H9 (cell line): ENCODE results near the gene ELF2. TPM values are rescaled to one million over a fixed set of nuclear protein-coding genes. Genes with fewer than 3 reads are reported as not detected.

Experiments used
- DNase-seq: peaks from one replicate; pipeline ENCODE4 v3.0.0-alpha.2; 2017
- H2AFZ ChIP-seq: one replicate; pipeline ENCODE4 v1.6.1; 2013; ENCODE audit warnings: mild to moderate bottlenecking, low read length, control low read depth, moderate library complexity
- H2AK5ac ChIP-seq: 2 replicates; pipeline ENCODE4 v1.6.1; 2013; ENCODE audit warnings: low read length, control low read depth, mixed read lengths; ENCODE audit not compliant: insufficient read length
- H2BK120ac ChIP-seq: one replicate; pipeline ENCODE4 v1.6.1; 2013; ENCODE audit warnings: low read depth, mild to moderate bottlenecking, low read length, control low read depth, inconsistent platforms; ENCODE audit not compliant: poor library complexity, severe bottlenecking
- H2BK12ac ChIP-seq: 2 replicates; pipeline ENCODE4 v1.6.1; 2013; ENCODE audit warnings: low read length, control low read depth, mixed read lengths, low read depth; ENCODE audit not compliant: insufficient read length
- H2BK15ac ChIP-seq: 2 replicates; pipeline ENCODE4 v1.6.1; 2013; ENCODE audit warnings: low read depth, low read length, control low read depth
- H2BK20ac ChIP-seq: one replicate; pipeline ENCODE4 v1.6.1; 2013; ENCODE audit warnings: low read depth, mild to moderate bottlenecking, low read length, control low read depth, inconsistent platforms; ENCODE audit not compliant: poor library complexity, severe bottlenecking
- H2BK5ac ChIP-seq: 2 replicates; pipeline ENCODE4 v1.6.1; 2013; ENCODE audit warnings: low read length, control low read depth, mixed read lengths; ENCODE audit not compliant: insufficient read length
- H3K14ac ChIP-seq: 2 replicates; pipeline ENCODE4 v1.6.1; 2013; ENCODE audit warnings: low read length, control low read depth; ENCODE audit not compliant: insufficient read depth
- H3K18ac ChIP-seq: 2 replicates; pipeline ENCODE4 v1.6.1; 2013; ENCODE audit warnings: low read depth, mild to moderate bottlenecking, mixed read lengths, low read length, control low read depth; ENCODE audit not compliant: insufficient read length
- H3K23ac ChIP-seq: 2 replicates; pipeline ENCODE4 v1.6.1; 2013; ENCODE audit warnings: low read length, control low read depth, mixed read lengths, low read depth; ENCODE audit not compliant: insufficient read length
- H3K23me2 ChIP-seq: 2 replicates; pipeline ENCODE4 v1.6.1; 2013; ENCODE audit warnings: low read depth, mild to moderate bottlenecking, mixed read lengths, low read length, control low read depth; ENCODE audit not compliant: insufficient read length, poor library complexity, severe bottlenecking
- H3K27ac ChIP-seq: 2 replicates; pipeline ENCODE4 v1.5.1; 2013; ENCODE audit warnings: low read length, control low read depth, mixed read lengths, low read depth; ENCODE audit not compliant: insufficient read length
- H3K27me3 ChIP-seq: 2 replicates; pipeline ENCODE4 v1.6.1; 2013; ENCODE audit warnings: low read length, control low read depth, inconsistent platforms; ENCODE audit not compliant: insufficient read depth
- H3K4ac ChIP-seq: 2 replicates; pipeline ENCODE4 v1.6.1; 2013; ENCODE audit warnings: low read depth, mild to moderate bottlenecking, control low read depth, inconsistent platforms, low read length, moderate library complexity
- H3K4me1 ChIP-seq: 2 replicates; pipeline ENCODE4 v1.6.1; 2013; ENCODE audit warnings: low read length, control low read depth, inconsistent platforms; ENCODE audit not compliant: insufficient read depth
- H3K4me2 ChIP-seq: 2 replicates; pipeline ENCODE4 v1.6.1; 2013; ENCODE audit warnings: low read length, control low read depth, mixed read lengths; ENCODE audit not compliant: insufficient read length, insufficient read depth
- H3K56ac ChIP-seq: 2 replicates; pipeline ENCODE4 v1.6.1; 2013; ENCODE audit warnings: low read depth, mild to moderate bottlenecking, mixed read lengths, low read length, control low read depth; ENCODE audit not compliant: insufficient read length
- H3K79me1 ChIP-seq: 2 replicates; pipeline ENCODE4 v1.6.1; 2013; ENCODE audit warnings: low read depth, mild to moderate bottlenecking, moderate library complexity, low read length, control low read depth, inconsistent platforms; ENCODE audit not compliant: insufficient read depth, poor library complexity, severe bottlenecking
- H3K79me2 ChIP-seq: 2 replicates; pipeline ENCODE4 v1.6.1; 2013; ENCODE audit warnings: low read length, control low read depth, inconsistent platforms; ENCODE audit not compliant: insufficient read depth
- H3K9ac ChIP-seq: 2 replicates; pipeline ENCODE4 v1.6.1; 2013; ENCODE audit warnings: low read length, control low read depth, mixed read lengths; ENCODE audit not compliant: insufficient read length; ENCODE audit errors: extremely low read depth
- H3K9me3 ChIP-seq: one replicate; pipeline ENCODE4 v1.6.1; 2013; ENCODE audit warnings: low read depth, low read length, inconsistent platforms; ENCODE audit not compliant: control insufficient read depth
- H3T11ph ChIP-seq: one replicate; pipeline ENCODE4 v1.6.1; 2013; ENCODE audit warnings: mild to moderate bottlenecking, low read length, control low read depth, inconsistent platforms
- H4K20me1 ChIP-seq: one replicate; pipeline ENCODE4 v1.6.1; 2013; ENCODE audit not compliant: control insufficient read depth, insufficient read length, insufficient read depth
- H4K5ac ChIP-seq: 2 replicates; pipeline ENCODE4 v1.6.1; 2013; ENCODE audit warnings: low read depth, mild to moderate bottlenecking, mixed read lengths, low read length, control low read depth; ENCODE audit not compliant: insufficient read length
- H4K8ac ChIP-seq: replicated peaks from 2 replicates; pipeline ENCODE4 v1.6.1; 2013; ENCODE audit warnings: low read length, control low read depth, mixed read lengths, low read depth; ENCODE audit not compliant: insufficient read length
- H4K91ac ChIP-seq: 2 replicates; pipeline ENCODE4 v1.6.1; 2013; ENCODE audit warnings: low read depth, mild to moderate bottlenecking, moderate library complexity, mixed read lengths, low read length, control low read depth; ENCODE audit not compliant: insufficient read length
- H3K27ac Mint-ChIP-seq, 3 experiments: 2 replicates in 2 of 3; 3 replicates in 1 of 3; pipeline ENCODE4 v1.8.0; 2020 to 2021; ENCODE audit warnings: mixed read lengths in 3 of 3, mild to moderate bottlenecking in 1 of 3, moderate library complexity in 1 of 3
- H3K27me3 Mint-ChIP-seq: 2 replicates; pipeline ENCODE4 v1.8.0; 2021; ENCODE audit warnings: low read depth, mild to moderate bottlenecking, moderate library complexity, mixed read lengths
- H3K36me3 Mint-ChIP-seq, 3 experiments: 2 replicates in 2 of 3; 3 replicates in 1 of 3; pipeline ENCODE4 v1.8.0; 2020 to 2021; ENCODE audit warnings: low read depth in 3 of 3, mixed read lengths in 3 of 3; ENCODE audit not compliant: insufficient read depth in 1 of 3
- H3K4me1 Mint-ChIP-seq, 2 experiments: 2 replicates each; pipeline ENCODE4 v1.8.0; 2020; ENCODE audit warnings: mixed read lengths in 2 of 2
- H3K4me3 Mint-ChIP-seq, 2 experiments: 2 replicates in 1 of 2; 3 replicates in 1 of 2; pipeline ENCODE4 v1.8.0; 2020 to 2021; ENCODE audit warnings: mild to moderate bottlenecking in 2 of 2, mixed read lengths in 2 of 2, moderate library complexity in 1 of 2
- H3K9me3 Mint-ChIP-seq, 2 experiments: 2 replicates in 1 of 2; 3 replicates in 1 of 2; pipeline ENCODE4 v1.8.0; 2020; ENCODE audit warnings: mild to moderate bottlenecking in 2 of 2, mixed read lengths in 2 of 2, moderate library complexity in 1 of 2
- CTCF ChIP-seq: fragments of 200-600 bp; sonication (generic); conservative IDR thresholded peaks from 3 replicates; pipeline ENCODE4 v1.8.0; 2021; ENCODE audit warnings: antibody characterized with exemption, mild to moderate bottlenecking
- WGBS: extraction: QIAGEN DNeasy Blood & Tissue Kit; methylation state at CpG from one replicate; pipeline ENCODE4 v1.1.7; 2013; ENCODE audit warnings: missing lambda C conversion rate, low lambda C conversion rate, mixed read lengths; ENCODE audit not compliant: insufficient read length; ENCODE audit errors: extremely low coverage; 5-methylcytosine and 5-hydroxymethylcytosine counted together
- total RNA-seq: library from RNA; stranded (reverse); gene quantifications from 2 replicates; pipeline ENCODE4 v1.2.1, GENCODE V29; 2021

ELF2 gene
- total RNA-seq, 1 experiment from 2014 or later: 49.6 TPM

- no peak overlapping the region for H2BK20ac ChIP-seq
- no peak overlapping the region for H3K4me3 Mint-ChIP-seq
- H3T11ph ChIP-seq: no peak overlapping the region
- H3K27me3 Mint-ChIP-seq: no peaks in the 10 kb centered on the region
- H3K4me1 ChIP-seq: peaks cover 4% of the 10 kb centered on the region
- no peak for TF ChIP-seq CTCF
- H3K4me2 ChIP-seq: no peak overlapping the region
- H2BK12ac ChIP-seq: no peak overlapping the region
- H2BK15ac ChIP-seq: no peak overlapping the region
- H3K9ac ChIP-seq: no peak overlapping the region
- H2BK120ac ChIP-seq: no peak overlapping the region
- H3K56ac ChIP-seq: no peak overlapping the region
- no peak overlapping the region for H2AFZ ChIP-seq
- no peaks in the 10 kb centered on the region for H3K79me2 ChIP-seq
- no peaks in the 10 kb centered on the region for H3K9me3 Mint-ChIP-seq
- H3K36me3 Mint-ChIP-seq: peaks cover 2 to 31% (median 30%) of the 10 kb centered on the region in 3 experiments; a peak in 6 of 7 replicates
- H3K14ac ChIP-seq: no peak overlapping the region
- no peak overlapping the region for H4K5ac ChIP-seq
- H3K4ac ChIP-seq: no peak overlapping the region
- H2AK5ac ChIP-seq: no peak overlapping the region
- no peaks in the 10 kb centered on the region for H3K9me3 ChIP-seq
- no CpG with 5 or more reads among the region's 3 CpGs for WGBS
- H2BK5ac ChIP-seq: no peak overlapping the region
- no peak for DNase-seq
- no peaks in the 10 kb centered on the region for H3K23me2 ChIP-seq
- no peak overlapping the region for H3K27ac ChIP-seq
- peaks cover 4% of the 10 kb centered on the region for H3K79me1 ChIP-seq
- no peak overlapping the region for H3K23ac ChIP-seq
- H3K18ac ChIP-seq: no peak overlapping the region
- no peaks in the 10 kb centered on the region for H3K27me3 ChIP-seq
- H3K4me1 Mint-ChIP-seq: peaks cover 26 to 29% of the 10 kb centered on the region in 2 experiments
- no peak overlapping the region for H4K8ac ChIP-seq
- H4K91ac ChIP-seq: no peak overlapping the region
- no peaks in the 10 kb centered on the region for H4K20me1 ChIP-seq
- H3K27ac Mint-ChIP-seq: peak overlapping the region in 1 of 3 experiments; percentile 15; a peak in 2 of 7 replicates
These were observed 45.7 kb downstream of the ELF2 start for GRCh38 chr4:139131209-139131870.
